Measurements from ENCODE around the gene FAM3C. TPM values are rescaled to one million over a fixed set of nuclear protein-coding genes. Genes with fewer than 3 reads are reported as not detected.
"Not testable (repeated sequence)": the region's sequence is repeated elsewhere in the genome, so short reads cannot be mapped to it uniquely, and the experiment has no call there.

FAM3C gene
- polyA plus RNA-seq, 4 donors: 105 to 156 (median 122) TPM

DNA sequence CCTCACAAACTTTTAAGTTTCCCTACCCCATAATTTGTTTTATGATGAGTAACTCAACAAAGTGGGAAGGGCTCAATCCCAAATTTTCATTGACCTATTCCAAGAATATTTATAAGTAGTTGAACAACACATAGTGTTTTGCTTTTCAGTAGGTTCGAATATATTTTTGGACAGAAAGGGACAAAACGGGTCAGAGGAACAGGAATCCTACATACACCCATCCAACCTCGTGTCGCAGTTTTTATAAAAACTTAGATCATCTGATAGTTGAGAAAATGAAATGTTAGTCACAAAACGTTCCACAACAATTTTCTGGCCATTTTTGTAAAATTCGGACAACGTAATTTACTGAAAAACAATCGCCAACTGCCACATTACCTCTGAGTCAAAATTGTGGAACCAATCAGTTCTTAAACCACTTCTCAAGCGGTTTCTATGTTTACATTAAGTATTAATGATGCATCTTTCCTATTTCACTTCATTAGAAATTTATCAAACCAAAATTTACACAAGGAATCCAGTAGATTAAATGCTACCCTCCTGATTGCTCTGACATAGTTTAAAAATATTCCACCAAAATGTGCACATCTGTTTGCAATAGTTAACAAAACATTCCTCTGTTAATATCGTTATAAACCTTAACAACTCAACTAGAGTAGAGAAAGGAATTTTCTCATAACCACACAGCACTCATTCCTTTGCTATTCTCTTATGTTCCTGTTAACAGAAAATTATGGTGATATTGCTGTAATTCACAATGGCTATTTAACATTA lies 61.0 kb downstream of the FAM3C start:
- DNase-seq (ENCODE audit: low read depth in 4 of 4, low spot score in 3 of 4): no peak

DNA sequence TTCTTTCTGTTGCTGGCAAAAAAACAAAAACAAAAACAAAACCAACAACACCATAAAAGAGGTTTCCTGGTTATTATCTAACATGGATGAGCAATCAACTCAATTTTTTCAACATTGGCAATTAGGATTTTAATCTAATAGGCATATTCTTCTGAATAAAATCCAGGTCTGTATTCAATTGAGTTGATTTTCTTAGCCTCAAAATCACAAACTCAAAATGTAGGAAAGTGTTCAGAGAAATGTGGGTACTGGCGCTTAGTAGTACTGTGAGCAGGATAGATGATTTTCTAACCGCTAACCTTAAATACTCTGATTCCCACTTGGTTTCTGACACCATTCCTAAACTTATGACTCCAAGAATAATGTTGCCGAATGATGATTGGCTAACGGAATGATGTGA lies 61.7 kb downstream of the FAM3C start:
- no peak for DNase-seq (ENCODE audit: low read depth in 4 of 4, low spot score in 3 of 4)

DNA sequence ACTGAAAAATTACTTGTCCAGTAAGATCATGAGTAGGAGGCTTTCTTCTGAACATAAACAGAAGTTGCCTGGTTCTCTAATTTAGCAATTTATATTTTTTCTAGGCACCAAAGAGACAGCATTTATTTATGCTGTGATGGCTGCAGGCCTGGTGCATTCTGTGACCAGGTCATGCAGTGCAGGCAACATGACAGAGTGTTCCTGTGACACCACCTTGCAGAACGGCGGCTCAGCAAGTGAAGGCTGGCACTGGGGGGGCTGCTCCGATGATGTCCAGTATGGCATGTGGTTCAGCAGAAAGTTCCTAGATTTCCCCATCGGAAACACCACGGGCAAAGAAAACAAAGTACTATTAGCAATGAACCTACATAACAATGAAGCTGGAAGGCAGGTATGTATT lies 64.5 kb downstream of the FAM3C start:
- no peak for DNase-seq (ENCODE audit: low read depth in 4 of 4, low spot score in 3 of 4)

DNA sequence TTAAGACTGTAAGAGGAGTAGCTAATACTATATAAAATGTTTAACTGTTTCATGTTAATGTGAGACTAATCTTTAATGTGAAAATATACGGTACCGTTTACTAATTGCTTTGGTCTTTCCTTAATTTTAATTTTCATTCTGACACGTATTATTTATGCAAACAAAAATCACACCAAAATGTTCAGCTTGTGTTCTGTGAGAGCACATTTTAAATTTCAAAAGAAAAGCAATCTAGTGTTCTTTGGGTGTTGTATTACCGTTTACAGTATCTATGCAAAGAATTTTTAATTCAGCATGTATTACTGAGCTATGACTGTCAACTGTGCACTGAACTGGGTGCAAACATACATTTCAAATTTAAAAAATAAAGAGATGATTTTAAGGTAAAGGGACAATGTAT lies 65.1 kb downstream of the FAM3C start:
- no peak for DNase-seq (ENCODE audit: low read depth in 4 of 4, low spot score in 3 of 4)

DNA sequence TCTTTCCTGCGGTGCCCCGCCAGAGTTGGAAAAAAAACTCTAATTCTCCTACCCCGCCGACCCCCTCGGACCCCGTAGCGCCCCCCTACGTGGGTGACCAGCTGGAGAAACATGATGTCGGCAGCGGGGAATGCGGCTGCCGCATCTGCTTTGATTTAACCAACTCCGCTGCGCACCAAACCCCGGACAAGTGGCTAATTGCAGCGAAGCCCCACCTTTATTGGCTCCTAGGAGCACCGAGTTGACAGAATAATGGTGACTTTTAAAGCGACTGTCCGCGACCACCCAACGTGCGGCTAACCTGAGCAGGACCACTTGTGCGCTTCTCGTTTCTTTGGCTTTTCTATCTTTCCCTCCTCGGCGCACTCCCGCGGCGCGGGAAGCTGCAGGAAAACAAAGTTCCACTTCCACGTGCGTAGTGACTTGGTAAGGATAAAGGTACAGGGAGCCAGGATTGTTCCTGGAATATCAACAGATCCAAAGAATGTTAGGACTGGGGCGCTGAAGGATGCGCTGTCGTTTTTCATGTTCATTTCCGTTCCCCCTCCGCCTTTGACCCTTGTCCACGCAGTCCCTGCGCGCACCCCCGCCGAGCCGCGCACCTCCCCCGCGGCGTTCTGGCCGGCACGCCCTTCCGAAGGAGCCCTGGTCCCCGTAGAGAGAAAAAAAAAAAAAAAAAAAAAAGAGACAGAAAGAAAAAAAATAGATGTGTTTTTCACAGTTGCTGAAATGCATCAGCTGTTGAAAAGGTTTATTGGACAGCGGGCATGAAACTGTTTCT lies 65.9 kb downstream of the FAM3C start:
- no peak for DNase-seq (ENCODE audit: low read depth in 4 of 4, low spot score in 3 of 4)

DNA sequence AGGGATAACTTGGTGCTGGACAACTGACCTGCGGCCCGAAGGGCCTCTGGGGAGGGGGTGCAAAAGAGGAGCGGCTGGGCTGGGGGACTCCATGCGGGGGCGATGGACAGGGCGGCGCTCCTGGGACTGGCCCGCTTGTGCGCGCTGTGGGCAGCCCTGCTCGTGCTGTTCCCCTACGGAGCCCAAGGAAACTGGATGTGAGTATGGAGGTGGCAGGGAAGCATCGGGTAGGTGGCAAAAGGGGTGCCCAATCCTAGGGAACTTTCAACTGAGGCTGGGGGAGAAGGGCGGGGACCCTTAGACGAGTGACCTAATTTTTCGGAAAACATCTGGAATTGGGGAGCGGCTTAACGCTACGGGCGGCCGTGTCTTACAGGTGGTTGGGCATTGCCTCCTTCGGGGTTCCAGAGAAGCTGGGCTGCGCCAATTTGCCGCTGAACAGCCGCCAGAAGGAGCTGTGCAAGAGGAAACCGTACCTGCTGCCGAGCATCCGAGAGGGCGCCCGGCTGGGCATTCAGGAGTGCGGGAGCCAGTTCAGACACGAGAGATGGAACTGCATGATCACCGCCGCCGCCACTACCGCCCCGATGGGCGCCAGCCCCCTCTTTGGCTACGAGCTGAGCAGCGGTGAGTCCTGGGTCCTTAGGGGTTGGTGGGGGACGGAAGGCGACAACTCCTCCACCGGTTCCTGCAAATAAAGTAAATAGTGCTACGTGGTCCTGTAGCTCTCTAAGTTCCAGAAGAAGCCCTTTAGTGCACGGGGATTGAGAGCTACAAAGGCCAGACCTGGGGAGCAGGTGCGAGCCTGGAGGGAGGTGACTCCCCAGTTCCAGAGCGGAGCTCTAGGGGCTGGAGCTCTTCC lies 66.7 kb downstream of the FAM3C start:
- no peak for DNase-seq (ENCODE audit: low read depth in 4 of 4, low spot score in 3 of 4)

DNA sequence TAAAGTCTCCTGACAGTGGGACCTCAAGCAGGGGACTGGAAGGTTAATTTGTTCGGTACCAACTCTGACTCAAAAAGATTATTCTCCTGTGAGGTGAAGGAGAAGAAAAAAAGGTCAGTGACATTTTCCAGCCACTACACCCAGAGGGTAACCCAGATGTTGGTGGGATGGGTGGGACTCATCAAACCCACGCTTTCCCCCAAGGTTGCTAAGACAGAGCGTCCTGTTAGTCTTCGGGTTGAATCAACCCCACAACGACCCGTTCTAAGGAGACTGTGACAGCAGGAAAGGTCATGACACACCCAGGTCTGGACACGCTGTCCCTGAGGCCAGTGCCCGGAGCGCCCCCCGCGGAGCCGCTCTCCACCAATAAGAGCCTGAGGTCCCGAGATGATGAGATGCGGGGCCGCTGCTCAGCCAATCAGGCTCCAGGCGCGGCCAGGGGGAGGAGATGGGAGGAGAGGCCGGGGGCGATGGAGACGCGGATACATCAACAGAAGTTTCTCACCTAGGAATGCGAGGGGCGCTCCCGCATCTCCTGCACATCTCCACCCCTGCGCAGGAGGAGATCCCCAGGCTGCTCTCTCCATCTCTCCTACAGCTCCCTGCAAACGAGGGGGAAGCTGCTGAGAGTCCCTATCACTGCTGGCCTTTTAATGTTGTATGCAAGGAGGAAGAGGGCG lies 67.5 kb downstream of the FAM3C start, which contains the start of gene WNT16:
TSS of gene WNT16 (plus strand) at position 493 of the 683 bp plus-strand sequence. CDS start 293 bp downstream, outside the sequence.
- no peak for DNase-seq (ENCODE audit: low read depth in 4 of 4, low spot score in 3 of 4)

DNA sequence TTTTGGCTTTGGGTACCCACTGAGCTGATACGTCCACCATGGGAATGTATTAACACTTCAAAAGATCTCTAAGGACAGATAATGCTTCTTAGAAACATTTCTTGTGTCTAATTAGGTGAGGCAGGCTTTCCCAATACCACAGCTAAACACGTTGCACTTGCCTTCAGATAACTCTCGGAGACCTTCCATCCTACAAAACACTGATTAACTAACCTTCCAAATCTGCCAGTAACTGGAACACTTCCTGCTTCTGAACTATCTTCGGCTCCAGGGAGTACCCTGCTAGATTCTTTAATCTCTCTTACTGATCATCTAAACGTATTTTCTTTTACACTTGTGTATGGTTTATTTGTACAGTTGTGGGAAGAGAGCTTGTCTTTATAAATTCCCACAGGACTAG lies 68.4 kb downstream of the FAM3C start:
- DNase-seq (ENCODE audit: low read depth in 4 of 4, low spot score in 3 of 4): no peak

DNA sequence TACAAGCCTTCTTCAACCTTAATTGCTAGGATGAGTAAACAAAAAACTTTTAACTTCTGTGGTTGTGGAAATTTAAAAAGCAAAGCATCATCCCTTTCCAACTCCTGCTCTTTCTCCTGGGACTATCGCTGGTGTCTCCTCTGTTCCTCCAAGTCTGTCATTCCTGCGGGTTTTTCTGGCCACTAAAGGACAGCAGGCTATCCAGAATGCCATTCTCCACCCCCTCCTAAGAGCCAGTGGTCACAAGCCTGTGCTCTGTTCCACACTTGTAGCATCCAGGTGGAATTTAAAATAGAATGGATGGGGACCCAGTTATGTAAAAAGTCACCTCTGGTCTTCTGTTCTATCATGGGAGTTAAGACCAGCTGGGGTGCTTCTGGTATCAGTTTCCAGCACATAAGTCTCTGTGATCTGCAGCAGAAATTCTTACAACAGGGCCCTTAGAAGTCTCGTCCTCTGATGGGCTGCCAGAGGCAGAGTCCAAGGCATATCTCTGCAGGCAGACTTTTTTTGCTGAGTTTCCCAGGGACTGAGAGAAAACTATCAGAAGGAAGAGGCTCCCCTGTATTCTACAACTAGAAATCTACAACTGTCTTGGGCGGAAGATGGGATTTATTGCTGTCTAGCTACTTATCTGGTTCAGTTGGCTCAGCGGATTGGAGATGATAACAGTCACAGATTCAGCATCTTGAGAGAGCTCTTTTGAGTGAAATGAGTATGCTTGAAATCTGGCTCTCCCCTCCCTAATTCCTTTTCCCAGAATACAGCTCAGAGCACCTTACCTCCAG lies 72.4 kb downstream of the FAM3C start:
- no peak for DNase-seq (ENCODE audit: low read depth in 4 of 4, low spot score in 3 of 4)

DNA sequence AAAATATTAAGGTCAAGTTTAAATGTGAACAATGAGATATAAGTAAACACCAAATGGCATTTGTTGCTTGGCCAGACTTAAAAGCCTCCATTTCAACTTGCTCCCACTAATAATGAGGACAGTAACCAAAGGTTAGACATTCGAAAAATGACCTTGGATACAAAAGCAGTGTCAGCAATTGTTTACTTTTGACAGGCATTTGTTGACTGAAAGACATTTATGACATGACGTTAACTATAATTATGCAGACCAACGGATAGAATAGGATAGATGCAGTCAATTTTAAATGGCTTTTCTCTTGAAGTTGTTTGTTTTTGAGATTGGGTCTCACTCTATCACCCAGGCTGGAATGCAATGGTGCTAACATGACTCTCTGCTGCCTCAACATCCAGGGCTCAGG lies 73.6 kb downstream of the FAM3C start:
- DNase-seq (ENCODE audit: low read depth in 4 of 4, low spot score in 3 of 4): no peak

DNA sequence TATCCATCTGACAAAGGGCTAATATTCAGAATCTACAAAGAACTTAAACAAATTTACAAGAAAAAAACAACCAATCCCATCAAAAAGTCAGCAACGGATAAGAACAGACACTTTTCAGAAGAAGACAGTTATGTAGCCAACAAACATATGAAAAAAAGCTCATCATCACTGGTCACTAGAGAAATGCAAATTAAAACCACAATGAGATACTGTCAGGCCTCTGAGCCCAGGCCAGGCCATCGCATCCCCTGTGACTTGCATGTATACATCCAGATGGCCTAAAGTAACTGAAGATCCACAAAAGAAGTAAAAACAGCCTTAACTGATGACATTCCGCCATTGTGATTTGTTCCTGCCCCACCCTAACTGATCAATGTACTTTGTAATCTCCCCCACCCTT lies 80.9 kb downstream of the FAM3C start:
- DNase-seq (ENCODE audit: low read depth in 4 of 4, low spot score in 3 of 4): not testable (repeated sequence)

DNA sequence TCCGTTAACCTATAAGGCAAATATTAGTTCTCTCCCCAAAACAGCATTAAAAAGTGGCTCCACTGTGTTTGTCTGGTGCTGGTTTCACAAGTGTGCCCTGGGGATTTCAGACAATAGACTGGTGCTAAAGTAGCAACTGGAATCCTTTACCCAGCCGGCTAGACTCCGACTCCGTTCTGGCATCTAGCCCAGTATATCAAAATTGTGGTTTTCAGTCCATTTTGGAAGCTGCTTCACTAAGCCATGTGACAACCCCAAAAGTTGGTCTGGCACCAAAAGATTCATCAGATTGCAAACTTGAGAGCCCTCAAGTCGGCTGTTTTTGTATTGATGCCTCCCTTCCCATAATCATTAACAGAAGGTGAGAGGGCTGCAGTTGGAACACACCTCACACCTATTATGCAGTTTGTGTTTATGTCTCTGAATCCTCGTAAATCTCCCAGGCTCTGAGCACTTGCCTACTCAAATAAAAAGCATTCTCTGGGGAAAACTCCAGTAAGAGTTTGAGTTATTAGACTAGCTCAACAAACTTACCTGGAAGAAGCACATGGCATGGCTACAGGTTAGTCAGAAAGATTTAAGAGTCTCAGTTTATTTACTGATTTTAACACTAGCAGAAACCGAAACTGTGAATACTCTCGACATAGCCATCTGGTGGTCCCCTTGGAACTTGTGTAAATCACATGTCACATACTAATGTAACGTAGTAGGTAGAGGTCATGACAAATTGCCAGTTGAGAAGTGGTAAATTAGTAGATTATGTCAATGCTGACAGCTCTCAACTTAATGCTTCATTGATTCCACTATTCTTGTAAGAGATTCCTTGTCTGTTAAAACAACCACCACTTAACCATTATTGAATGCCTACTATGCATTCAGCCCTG lies 82.1 kb downstream of the FAM3C start:
- DNase-seq (ENCODE audit: low read depth in 4 of 4, low spot score in 3 of 4): no peak

DNA sequence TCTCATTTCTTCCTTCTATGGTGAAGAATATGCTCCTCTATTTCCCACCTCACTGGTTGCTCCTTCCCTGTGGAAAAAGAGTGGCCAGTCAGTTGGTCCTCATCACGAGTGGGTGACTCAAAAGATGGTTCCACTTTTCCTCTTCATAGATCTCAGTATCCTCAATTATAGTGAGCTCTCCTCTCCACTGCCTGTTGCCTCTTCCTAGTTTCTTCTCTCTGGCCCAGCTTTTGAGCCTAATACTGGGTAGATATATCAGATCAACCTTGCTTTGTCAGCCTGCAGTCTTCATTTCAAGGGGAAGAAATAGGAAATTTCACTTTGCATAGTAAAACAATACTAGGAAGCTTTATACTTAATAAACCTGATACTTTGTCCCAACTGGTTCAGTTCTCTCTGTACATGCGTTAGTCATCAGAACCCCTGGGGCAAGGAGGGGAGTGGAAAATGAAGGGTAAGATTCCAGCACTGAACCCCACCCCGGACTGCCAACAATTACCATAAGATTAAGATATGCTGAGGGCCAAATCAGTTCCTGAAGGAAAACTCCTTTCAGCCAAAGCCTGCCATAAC lies 82.8 kb downstream of the FAM3C start:
- DNase-seq (ENCODE audit: low read depth in 4 of 4, low spot score in 3 of 4): no peak

DNA sequence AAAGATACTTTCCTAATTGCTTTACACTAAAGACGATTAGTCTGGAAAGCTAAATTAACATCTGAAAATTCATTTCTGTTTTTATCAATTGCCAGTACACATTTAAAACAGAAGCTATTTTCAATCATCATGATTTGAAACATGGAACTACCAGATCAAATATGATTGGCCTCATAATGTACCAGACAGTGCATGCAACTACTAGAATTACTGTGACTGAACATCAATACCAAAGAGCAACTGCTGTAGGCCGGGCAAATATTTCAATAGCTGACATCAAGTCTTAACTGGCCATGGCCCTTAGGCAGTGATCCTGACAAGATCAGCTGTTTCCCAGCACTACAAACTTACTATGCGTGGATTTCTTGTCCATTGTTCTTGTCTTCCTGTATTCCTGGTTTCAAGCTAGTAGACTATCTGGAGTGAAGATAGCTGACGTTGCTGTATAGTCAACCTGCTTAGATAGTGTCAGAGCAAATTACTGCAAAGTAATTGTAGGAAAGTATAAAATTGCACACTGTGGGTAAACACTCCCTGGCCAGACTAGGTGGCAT lies 89.0 kb downstream of the FAM3C start:
- DNase-seq (ENCODE audit: low read depth in 4 of 4, low spot score in 3 of 4): no peak

DNA sequence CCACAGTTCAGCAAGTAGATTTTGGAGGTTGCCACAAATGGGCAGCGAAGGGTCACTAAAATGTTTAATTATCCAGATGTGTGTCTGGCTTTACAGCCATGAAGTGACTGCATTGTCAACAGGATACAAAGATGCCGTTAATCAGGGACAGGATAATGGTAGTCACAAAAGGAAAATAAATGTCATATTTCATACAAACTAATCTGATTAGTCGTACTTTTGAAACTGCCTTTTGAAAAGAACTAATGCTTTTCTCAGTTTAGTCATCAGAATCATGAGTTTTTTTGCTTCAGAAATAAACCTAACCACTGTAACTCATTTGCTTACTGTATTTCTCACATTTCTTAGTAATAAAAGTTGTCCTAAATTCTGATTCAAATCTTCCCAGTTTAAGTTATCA lies 89.5 kb downstream of the FAM3C start:
- DNase-seq (ENCODE audit: low read depth in 4 of 4, low spot score in 3 of 4): no peak

DNA sequence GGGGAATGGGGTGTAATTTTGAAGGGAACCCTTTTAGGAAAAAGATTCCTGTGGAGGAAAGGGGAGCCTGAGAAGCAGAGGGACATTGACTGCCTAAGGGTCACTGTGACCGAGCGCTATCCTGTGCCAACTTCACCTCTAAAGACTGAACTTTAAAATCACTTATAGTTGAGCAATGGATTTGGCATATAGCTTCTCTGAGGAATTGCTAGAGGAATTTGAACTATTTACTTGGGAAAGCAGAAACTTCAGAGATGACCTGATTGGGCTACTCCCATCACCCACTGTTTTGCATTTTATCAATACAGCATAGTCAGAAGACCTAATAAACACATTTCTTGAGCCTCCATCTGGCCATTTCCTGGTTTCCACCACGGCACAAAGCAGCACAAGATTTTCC lies 91.0 kb downstream of the FAM3C start:
- no peak for DNase-seq (ENCODE audit: low read depth in 4 of 4, low spot score in 3 of 4)

DNA sequence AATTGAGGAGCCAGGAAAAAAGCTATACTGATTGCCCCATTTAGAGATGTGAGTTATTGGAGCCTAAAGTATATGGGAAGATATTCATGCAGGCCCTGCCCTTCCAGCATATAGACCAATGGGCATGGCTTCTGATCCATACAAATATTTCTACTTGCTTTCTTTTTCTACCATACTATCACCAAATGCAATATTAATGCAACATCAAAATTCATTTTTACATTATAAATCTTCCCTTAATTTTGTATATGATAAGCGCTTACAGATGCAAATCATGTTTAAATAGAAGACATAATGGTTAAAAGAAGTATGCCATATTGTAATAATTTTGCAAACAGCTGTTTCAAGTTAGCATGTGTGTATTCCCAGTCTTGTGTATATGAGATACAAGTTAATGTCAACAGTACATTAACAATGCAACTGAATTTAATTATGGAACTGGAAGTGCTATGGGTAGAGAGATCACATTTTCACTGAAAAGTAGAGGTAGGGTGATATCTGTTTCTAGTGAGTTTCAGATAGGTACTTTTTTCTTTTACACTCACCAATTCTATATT lies 91.9 kb downstream of the FAM3C start:
- DNase-seq (ENCODE audit: low read depth in 4 of 4, low spot score in 3 of 4): no peak

All from left renal pelvis (tissue), 4 donors.